Fibroblast of the conjunctiva (primary cell): Measurements from ENCODE around the gene AGAP4.
"Not testable (repeated sequence)": the region's sequence is repeated elsewhere in the genome, so short reads cannot be mapped to it uniquely, and the experiment has no call there.

Experiments
- DNase-seq: peaks from one replicate; pipeline ENCODE4 v3.0.0-alpha.2; 2010; ENCODE audit warnings: low read depth

The AGAP4 gene

GRCh38 chr10:45847400-45847799, at the start of gene AGAP4:
Gene AGAP4, minus strand, starts transcription at chr10:45847500. Its CDS starts 153 bp downstream, at chr10:45847347.
- DNase-seq, result not testable (repeated sequence)

GRCh38 chr10:45890721-45891120, 43.4 kb upstream of the AGAP4 start:
- DNase-seq, result not testable (repeated sequence)

GRCh38 chr10:45889539-45890230, 42.4 kb upstream of the AGAP4 start:
- not testable (repeated sequence) for DNase-seq

DNA sequence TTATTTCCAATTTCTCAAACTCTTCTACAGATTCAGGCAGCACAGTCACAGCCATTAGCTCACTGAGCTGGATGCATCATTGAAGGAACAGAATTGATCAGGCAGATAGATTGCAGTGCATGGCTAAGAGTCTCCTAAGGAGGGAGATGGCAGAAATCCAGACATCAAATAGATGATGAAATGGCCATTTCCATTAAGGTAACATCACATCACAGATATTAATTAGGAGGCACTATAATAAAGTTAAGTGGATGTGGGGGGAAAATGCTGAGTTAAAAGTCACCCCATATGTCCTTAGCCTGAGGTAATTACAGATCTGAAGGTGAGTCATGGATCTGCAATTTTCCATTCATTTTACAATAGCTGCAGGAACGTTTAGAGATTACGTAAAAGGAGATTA, 35.6 kb upstream of the AGAP4 start:
- not testable (repeated sequence) for DNase-seq

DNA sequence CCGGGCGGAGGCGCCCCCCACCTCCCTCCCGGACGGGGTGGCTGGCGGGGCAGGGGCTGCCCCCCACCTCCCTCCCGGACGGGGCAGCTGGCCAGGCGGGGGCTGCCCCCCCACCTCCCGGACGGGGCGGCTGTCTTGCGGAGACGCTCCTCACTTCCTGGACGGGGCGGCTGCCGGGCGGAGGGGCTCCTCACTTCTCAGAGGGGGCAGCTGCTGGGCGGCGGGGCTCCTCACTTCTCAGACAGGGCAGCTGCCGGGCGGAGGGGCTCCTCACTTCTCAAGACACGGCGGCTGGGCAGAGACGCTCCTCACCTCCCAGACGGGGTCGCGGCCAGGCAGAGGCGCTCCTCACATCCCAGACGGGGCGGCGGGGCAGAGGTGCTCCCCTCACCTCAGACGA, 18.1 kb upstream of the AGAP4 start:
- not testable (repeated sequence) for DNase-seq

DNA sequence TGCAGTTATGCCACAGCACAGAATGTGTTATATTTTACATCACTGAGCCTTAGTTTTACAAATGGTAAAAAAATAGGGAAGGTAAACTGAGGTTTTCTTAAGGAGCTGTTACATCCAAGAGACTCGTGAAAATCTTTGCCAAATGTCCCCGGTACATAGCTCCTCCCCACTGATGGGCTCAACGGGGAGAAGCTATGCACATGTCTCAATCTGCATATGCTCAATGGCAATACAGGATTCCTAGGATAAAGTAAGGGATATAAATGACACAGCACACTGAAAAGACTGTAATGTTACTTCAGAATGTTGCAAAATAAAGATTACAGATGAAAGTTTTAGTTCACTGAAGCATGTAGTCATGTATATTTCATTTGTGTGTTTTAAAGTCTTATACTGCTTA, 17.0 kb upstream of the AGAP4 start:
- DNase-seq, result not testable (repeated sequence)

DNA sequence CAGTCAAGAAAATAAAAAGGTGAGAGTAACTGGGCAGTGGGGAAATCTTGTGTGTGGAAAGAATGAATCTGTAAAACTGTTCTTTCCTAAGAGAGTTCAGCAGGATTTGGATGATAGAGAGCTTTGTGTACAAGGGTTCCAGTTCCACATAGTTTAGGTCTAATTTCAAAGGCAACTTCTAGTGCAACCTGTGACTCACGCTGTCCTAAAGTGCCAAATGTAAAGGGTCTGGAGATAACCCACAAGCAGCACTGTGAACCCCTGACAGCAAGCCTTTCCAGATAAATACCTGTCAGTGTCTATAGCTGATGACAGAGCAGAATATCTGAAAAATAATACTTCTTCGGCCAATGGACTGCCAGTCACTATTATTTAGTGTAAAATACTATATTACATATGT, 16.3 kb upstream of the AGAP4 start:
- not testable (repeated sequence) for DNase-seq

GRCh38 chr10:45857931-45858330, 10.6 kb upstream of the AGAP4 start:
- DNase-seq, result not testable (repeated sequence)

- not testable (repeated sequence) for DNase-seq
Observed at GRCh38 chr10:45848467-45848866, 1.2 kb upstream of the AGAP4 start.

DNA sequence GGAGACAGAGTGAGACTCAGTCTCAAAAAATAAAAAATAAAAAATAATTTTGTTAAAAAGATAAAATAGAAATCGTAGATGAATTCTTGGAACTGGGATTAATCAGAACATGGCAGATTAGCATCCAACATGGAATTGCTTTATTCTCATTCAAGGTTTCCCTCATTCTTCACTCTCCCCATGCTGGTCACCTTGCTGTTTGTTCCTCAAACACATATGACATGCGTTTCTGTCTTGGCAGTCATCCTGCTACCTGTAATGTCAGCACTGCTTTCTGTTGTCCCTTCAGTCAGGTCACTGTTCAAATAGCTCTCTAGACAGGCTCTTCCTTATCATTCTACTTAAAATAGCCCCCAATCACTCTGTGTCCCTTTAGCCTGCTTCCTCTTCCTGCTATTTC, 24.4 kb downstream of the AGAP4 start:
- DNase-seq, result not testable (repeated sequence)

DNA sequence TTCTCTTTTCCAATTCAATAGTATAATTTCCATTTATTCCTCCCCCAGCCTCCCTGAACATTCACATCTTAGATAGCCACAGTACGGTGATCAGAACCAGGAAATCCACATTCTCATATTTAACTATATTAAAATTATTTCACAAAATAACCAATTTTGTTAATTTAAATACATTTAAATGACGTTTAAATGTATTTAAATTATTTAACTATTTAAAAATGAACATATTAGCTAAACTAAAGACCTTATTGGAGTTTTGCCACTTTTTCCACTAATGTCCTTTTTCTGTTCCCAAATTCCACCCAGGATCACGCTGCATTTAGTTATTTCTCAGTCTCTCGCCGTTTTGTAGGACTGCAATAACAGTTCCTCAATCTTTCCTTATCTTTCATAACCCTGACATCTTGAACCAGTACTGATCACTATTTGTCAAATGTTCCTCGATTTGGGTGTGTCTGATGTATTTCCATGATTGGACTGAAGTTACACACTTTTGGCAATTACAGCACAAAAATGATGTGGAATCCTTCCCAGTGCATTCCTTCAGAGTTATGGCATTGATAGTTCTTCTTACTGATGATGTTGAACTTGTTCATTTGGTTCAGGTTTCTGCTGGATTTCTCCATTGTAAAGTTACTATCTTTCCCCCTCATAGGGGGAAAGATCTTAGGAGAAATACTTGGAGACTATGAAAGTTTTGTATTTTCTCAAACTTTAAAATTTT, 27.0 kb downstream of the AGAP4 start:
- DNase-seq, result not testable (repeated sequence)

DNA sequence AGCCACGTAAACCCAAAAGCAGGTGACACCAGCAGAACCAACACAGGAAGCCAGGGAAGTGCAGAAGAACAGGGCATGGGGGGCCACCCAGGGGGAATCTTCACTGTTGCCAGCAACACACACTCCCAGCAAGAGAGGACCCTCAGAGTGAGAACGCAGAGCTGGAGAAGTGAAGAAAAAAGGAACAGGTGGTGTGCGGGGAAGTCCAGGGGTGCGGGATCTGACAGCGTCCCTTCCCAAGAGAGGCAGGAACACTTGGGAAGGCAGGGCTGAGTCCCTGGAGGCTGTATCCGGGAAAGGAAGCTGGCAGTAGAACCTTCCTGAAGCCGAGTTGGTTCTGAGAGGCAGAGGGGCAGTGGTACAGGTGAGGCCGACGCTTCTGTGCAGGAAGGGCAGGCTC, 27.7 kb downstream of the AGAP4 start:
- DNase-seq, result no peak

DNA sequence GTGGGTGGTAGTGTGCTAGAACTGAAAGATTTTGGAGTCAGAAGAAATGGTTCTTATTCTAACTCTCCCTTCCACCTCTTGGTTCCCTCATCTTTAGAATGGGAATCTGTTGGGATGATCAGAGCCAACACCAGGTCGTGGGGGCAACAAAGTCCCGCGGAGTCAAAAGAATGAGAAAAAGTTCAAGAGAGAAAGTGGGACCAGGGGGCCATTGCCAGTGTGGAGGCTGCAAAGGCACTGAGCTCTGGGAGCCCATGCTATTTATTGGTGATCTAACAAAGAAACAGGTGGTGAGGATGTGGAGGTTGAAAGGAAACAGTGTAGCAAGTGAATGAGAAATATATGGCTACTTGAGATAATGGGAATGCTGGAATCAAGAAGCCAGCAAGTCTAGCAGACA, 29.4 kb downstream of the AGAP4 start:
- DNase-seq, result no peak

- no peak for DNase-seq
Observed at GRCh38 chr10:45817130-45817859, 30.0 kb downstream of the AGAP4 start.

- DNase-seq, result not testable (repeated sequence)
Observed at GRCh38 chr10:45814146-45814545, 33.2 kb downstream of the AGAP4 start.

GRCh38 chr10:45812959-45813358, 34.3 kb downstream of the AGAP4 start:
- not testable (repeated sequence) for DNase-seq

GRCh38 chr10:45811075-45811474, 36.2 kb downstream of the AGAP4 start:
- no peak for DNase-seq

DNA sequence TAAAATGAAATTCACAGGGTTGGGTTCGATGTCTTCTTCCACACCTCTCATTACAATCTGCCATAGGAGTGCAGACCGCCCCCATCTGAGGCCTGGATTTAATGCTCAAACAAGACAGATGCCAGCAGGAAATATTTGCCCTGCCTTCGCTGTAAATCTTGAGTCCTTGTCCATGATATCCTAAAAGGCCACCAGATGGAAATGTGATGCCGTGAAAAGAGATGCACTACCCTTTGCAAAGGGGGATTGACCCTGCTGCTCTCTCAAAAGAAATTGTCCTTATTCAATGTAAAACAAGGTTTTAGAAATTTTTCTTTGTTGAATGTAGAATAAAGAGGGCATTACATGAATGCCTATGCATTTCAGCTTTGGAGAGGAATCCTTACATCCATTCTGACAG, 37.5 kb downstream of the AGAP4 start:
- DNase-seq, result no peak

- not testable (repeated sequence) for DNase-seq
Observed at GRCh38 chr10:45804996-45805395, 42.3 kb downstream of the AGAP4 start.

- DNase-seq, result not testable (repeated sequence)
Observed at GRCh38 chr10:45803060-45804010, 44.0 kb downstream of the AGAP4 start.

GRCh38 chr10:45794761-45795160, 52.5 kb downstream of the AGAP4 start:
- DNase-seq, result not testable (repeated sequence)
